Activated B cell treated with CpG ODN at 0.5 μM for 24 hours (primary cell): ENCODE data around the gene SUGCT. TPM values are rescaled to one million over a fixed set of nuclear protein-coding genes. Genes with fewer than 3 reads are reported as not detected.

ENCODE experiments used
- ATAC-seq: fragments of 200-7000 bp; cut with Tn5 transposase; one replicate; pipeline ENCODE4 v1.10.0; 2021; ENCODE audit warnings: low read depth, mild to moderate bottlenecking, moderate library complexity
- CTCF ChIA-PET: fragments of 350-600 bp; sonication (Branson Sonifier 250); formaldehyde crosslinking; loops from one replicate; lab custom pipeline; 2021; ENCODE audit warnings: antibody characterized with exemption; lab: Charles Lee
- POLR2A ChIA-PET: fragments of 350-600 bp; sonication (Branson Sonifier 250); formaldehyde crosslinking; loops from one replicate; lab custom pipeline; 2021; ENCODE audit warnings: antibody characterized with exemption; lab: Charles Lee
- DNase-seq: peaks from one replicate; pipeline ENCODE4 v3.0.0; 2022
- H3K27ac Mint-ChIP-seq: one replicate; pipeline ENCODE4 v1.8.0; 2020; ENCODE audit warnings: mixed read lengths
- H3K27me3 Mint-ChIP-seq: one replicate; pipeline ENCODE4 v1.8.0; 2021; ENCODE audit warnings: mixed read lengths
- H3K36me3 Mint-ChIP-seq: one replicate; pipeline ENCODE4 v1.8.0; 2021; ENCODE audit warnings: low read depth, mixed read lengths
- H3K4me1 Mint-ChIP-seq: one replicate; pipeline ENCODE4 v1.8.0; 2021; ENCODE audit warnings: mixed read lengths
- H3K4me3 Mint-ChIP-seq: one replicate; pipeline ENCODE4 v1.8.0; 2020; ENCODE audit warnings: mild to moderate bottlenecking, mixed read lengths
- H3K9me3 Mint-ChIP-seq: one replicate; pipeline ENCODE4 v1.8.0; 2020; ENCODE audit warnings: mixed read lengths
- CTCF ChIP-seq: fragments of 200-600 bp; IDR thresholded peaks from one replicate; pipeline ENCODE4 v1.8.0; 2022; ENCODE audit warnings: antibody characterized with exemption, mild to moderate bottlenecking
- intact Hi-C: fragments of 100-400 bp; cut with micrococcal nuclease; formaldehyde crosslinking; loops from one replicate; pipeline ENCODE4 v1.15.1; 2024
- total RNA-seq: library from RNA; stranded (reverse); gene quantifications from 2 replicates; pipeline ENCODE4 v1.2.3, GENCODE V29; 2022

Gene SUGCT
- total RNA-seq, 1 donor from 2014 or later, result 1.3 TPM

- peaks cover 7% of the 10 kb centered on the region for H3K9me3 Mint-ChIP-seq
- intact Hi-C loops, result no loop called here
- H3K36me3 Mint-ChIP-seq, result no peaks in the 10 kb centered on the region
- TF ChIP-seq CTCF, result no peak
- CTCF ChIA-PET, result no interaction called here
- DNase-seq (no peak), ATAC-seq (no peak)
- no peaks in the 10 kb centered on the region for H3K27me3 Mint-ChIP-seq
- H3K27ac Mint-ChIP-seq, result no peak overlapping the region
- POLR2A ChIA-PET, result no interaction called here
- no peak overlapping the region for H3K4me3 Mint-ChIP-seq
- no peaks in the 10 kb centered on the region for H3K4me1 Mint-ChIP-seq
Measured at GRCh38 chr7:40899151-40899550, 764.3 kb downstream of the SUGCT start.

GRCh38 chr7:40899636-40900507, 765.1 kb downstream of the SUGCT start:
- Mint-ChIP-seq H3K4me3 (no peak overlapping the region), H3K27me3 (no peaks in the 10 kb centered on the region), H3K4me1 (no peaks in the 10 kb centered on the region), H3K9me3 (peaks cover 6% of the 10 kb centered on the region), H3K36me3 (no peaks in the 10 kb centered on the region), H3K27ac (no peak overlapping the region)
- ATAC-seq, result no peak
- intact Hi-C loops, result no loop called here
- ChIA-PET POLR2A (no interaction called here), CTCF (no interaction called here)
- no peak for TF ChIP-seq CTCF
- DNase-seq, result no peak

GRCh38 chr7:40903872-40904271, 769.1 kb downstream of the SUGCT start:
- POLR2A ChIA-PET, result no interaction called here
- no peak for TF ChIP-seq CTCF
- H3K27ac Mint-ChIP-seq, result no peak overlapping the region
- no peak overlapping the region for H3K4me3 Mint-ChIP-seq
- no peaks in the 10 kb centered on the region for H3K27me3 Mint-ChIP-seq
- no peak for ATAC-seq
- CTCF ChIA-PET, result no interaction called here
- H3K4me1 Mint-ChIP-seq, result no peaks in the 10 kb centered on the region
- H3K9me3 Mint-ChIP-seq, result no peaks in the 10 kb centered on the region
- intact Hi-C loops, result no loop called here
- H3K36me3 Mint-ChIP-seq, result no peaks in the 10 kb centered on the region
- DNase-seq, result no peak

GRCh38 chr7:40907286-40907685, 772.5 kb downstream of the SUGCT start:
- Mint-ChIP-seq H3K9me3 (no peaks in the 10 kb centered on the region), H3K4me3 (no peak overlapping the region), H3K27me3 (no peaks in the 10 kb centered on the region), H3K36me3 (no peaks in the 10 kb centered on the region), H3K27ac (no peak overlapping the region), H3K4me1 (no peaks in the 10 kb centered on the region)
- ATAC-seq (no peak), DNase-seq (no peak)
- TF ChIP-seq CTCF, result no peak
- POLR2A ChIA-PET, result no interaction called here
- CTCF ChIA-PET, result no interaction called here
- intact Hi-C loops, result no loop called here

GRCh38 chr7:40909346-40909980, 774.7 kb downstream of the SUGCT start:
- Mint-ChIP-seq H3K36me3 (no peaks in the 10 kb centered on the region), H3K9me3 (no peaks in the 10 kb centered on the region), H3K4me3 (no peak overlapping the region), H3K27me3 (no peaks in the 10 kb centered on the region), H3K4me1 (no peaks in the 10 kb centered on the region), H3K27ac (no peak overlapping the region)
- no peak for TF ChIP-seq CTCF
- intact Hi-C loops, result no loop called here
- ATAC-seq (no peak), DNase-seq (no peak)
- ChIA-PET POLR2A (no interaction called here), CTCF (no interaction called here)
